Esophagus muscularis mucosa (tissue), 4 donors: Measurements from ENCODE around the gene BCAR1. TPM values are rescaled to one million over a fixed set of nuclear protein-coding genes. Genes with fewer than 3 reads are reported as not detected.
"Not testable (repeated sequence)": the region's sequence is repeated elsewhere in the genome, so short reads cannot be mapped to it uniquely, and the experiment has no call there.

Source experiments
- DNase-seq: peaks from one replicate; pipeline ENCODE4 v3.0.0-alpha.2; 2017; ENCODE audit errors: extremely low spot score
- H3K27ac ChIP-seq, 4 donors: fragments of 200-600 bp; sonication (generic); replicated peaks in 1 of 4; 1 replicate in 3 of 4; 2 replicates in 1 of 4; pipeline ENCODE4 v1.5.1; 2016 to 2019; ENCODE audit warnings: mild to moderate bottlenecking in 1 of 4
- H3K27me3 ChIP-seq, 4 donors: fragments of 200-600 bp; sonication (generic); one replicate each; pipeline versions ENCODE4 v1.5.1 to v1.6.0; 2016 to 2019
- H3K36me3 ChIP-seq, 4 donors: fragments of 200-600 bp; sonication (generic); one replicate each; pipeline ENCODE4 v1.5.1; 2016 to 2019
- H3K4me1 ChIP-seq, 4 donors: fragments of 200-600 bp; sonication (generic); one replicate each; pipeline ENCODE4 v1.5.1; 2016 to 2019
- H3K4me3 ChIP-seq, 4 donors: fragments of 200-600 bp; sonication (generic); 1 replicate in 2 of 4; 2 replicates in 2 of 4; pipeline ENCODE4 v1.5.1; 2016 to 2019; ENCODE audit warnings: mild to moderate bottlenecking in 4 of 4, moderate library complexity in 1 of 4
- H3K9me3 ChIP-seq, 4 donors: fragments of 200-600 bp; sonication (generic); 1 replicate in 3 of 4; 2 replicates in 1 of 4; pipeline ENCODE4 v1.5.1; 2016 to 2019
- EP300 ChIP-seq: sonication (generic); formaldehyde crosslinking; IDR thresholded peaks from one replicate; pipeline ENCODE4 v1.6.1; 2017; ENCODE audit warnings: antibody characterized with exemption
- POLR2A ChIP-seq: fragments of 450-650 bp; IDR thresholded peaks from one replicate; pipeline ENCODE4 v1.6.1; 2017; ENCODE audit warnings: antibody characterized with exemption, moderate library complexity, mild to moderate bottlenecking, low read depth
- POLR2AphosphoS5 ChIP-seq, 2 donors: sonication (generic); formaldehyde crosslinking; IDR thresholded peaks; one replicate each; pipeline ENCODE4 v1.6.1; 2017; ENCODE audit warnings: antibody characterized with exemption in 2 of 2
- WGBS: methylation state at CpG from one replicate; pipeline ENCODE4 v1.1.5; 2018; 5-methylcytosine and 5-hydroxymethylcytosine counted together
- intact Hi-C: fragments of 100-400 bp; cut with DNase I; formaldehyde crosslinking; loops from one replicate; pipeline ENCODE4 v1.15.1; 2023
- total RNA-seq, 4 donors: library from RNA; depleted of rRNA; stranded (reverse); fragments of >200 nt; gene quantifications; one replicate each; pipeline versions ENCODE4 v1.1.0 to v1.2.1, GENCODE V29; 2016
- TF ChIP-seq, protein P1 (sequence below), 3 experiments: fragments of 200-600 bp in 2 of 3; fragments of 450-650 bp in 1 of 3; sonication (generic) in 2 of 3; IDR thresholded peaks; one replicate each; pipeline ENCODE4 v1.5.1; 2017 to 2019; ENCODE audit warnings: antibody characterized with exemption in 3 of 3, mild to moderate bottlenecking in 2 of 3, moderate library complexity in 1 of 3

The BCAR1 gene
- total RNA-seq, 4 donors from 2014 or later: 31.6 to 67.1 (median 54.8) TPM

DNA sequence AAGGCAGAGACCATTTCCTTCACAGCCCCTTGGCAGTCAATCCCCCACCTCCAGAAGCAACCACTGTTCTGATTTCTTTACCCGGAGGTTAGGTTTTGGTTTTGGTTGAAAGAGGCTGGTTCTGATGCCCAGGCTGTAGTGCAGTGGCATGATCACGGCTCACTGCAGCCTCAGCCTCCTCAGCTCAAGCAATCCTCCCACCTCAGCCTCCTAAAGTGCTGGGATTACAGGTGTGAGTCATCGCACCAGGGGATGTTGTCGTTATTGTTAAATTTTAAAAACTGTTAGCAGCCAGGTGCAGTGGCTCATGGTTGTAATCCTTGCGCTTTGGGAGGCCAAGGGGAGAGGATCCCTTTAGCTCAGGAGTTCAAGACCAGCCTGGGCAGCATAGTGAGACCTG lies 41.5 kb downstream of the BCAR1 start:
- Histone ChIP-seq H3K36me3 (no peaks in the 10 kb centered on the region), H3K9me3 (no peaks in the 10 kb centered on the region), H3K4me1 (no peaks in the 10 kb centered on the region), H3K27me3 (peaks cover 0 to 14% (median 2%) of the 10 kb centered on the region in 4 donors), H3K4me3 (no peak overlapping the region), H3K27ac (no peak overlapping the region)
- 94% methylated on average over 5 of the region's 5 CpGs for whole genome bisulfite sequencing
- no peak for DNase-seq
- TF ChIP-seq POLR2A: no peak
- TF ChIP-seq POLR2AphosphoS5 (IDR thresholded peaks at IDR 0.05): no peak
- TF ChIP-seq EP300: no peak
- TF ChIP-seq, protein P1, sequence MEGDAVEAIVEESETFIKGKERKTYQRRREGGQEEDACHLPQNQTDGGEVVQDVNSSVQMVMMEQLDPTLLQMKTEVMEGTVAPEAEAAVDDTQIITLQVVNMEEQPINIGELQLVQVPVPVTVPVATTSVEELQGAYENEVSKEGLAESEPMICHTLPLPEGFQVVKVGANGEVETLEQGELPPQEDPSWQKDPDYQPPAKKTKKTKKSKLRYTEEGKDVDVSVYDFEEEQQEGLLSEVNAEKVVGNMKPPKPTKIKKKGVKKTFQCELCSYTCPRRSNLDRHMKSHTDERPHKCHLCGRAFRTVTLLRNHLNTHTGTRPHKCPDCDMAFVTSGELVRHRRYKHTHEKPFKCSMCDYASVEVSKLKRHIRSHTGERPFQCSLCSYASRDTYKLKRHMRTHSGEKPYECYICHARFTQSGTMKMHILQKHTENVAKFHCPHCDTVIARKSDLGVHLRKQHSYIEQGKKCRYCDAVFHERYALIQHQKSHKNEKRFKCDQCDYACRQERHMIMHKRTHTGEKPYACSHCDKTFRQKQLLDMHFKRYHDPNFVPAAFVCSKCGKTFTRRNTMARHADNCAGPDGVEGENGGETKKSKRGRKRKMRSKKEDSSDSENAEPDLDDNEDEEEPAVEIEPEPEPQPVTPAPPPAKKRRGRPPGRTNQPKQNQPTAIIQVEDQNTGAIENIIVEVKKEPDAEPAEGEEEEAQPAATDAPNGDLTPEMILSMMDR (IDR thresholded peaks at IDR 0.05): no peak
- intact Hi-C loops: loop anchor here (2.0 kb wide), 1 partner anchor 15 kb away; no protein-coding TSS in a partner anchor

DNA sequence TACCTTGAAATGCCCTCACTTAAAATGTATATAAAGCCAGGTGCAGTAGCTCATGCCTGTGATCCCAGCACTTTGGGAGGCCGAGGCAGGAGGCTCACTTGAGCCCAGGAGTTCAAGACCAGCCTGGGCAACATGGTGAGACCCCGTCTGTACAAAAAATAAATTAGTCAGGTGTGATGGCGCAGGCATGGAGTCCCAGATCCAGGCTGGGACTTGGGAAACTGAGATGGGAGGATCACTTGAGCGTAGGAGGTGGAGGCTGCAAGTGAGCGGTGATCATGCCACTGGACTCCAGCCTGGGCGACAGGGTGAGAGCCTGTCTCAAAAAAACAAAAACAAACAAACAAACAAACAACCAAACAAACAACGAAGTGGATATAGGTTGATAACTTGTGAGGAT lies 41.9 kb downstream of the BCAR1 start:
- H3K4me1 ChIP-seq, H3K4me3 ChIP-seq, H3K9me3 ChIP-seq, H3K36me3 ChIP-seq, H3K27ac ChIP-seq, DNase-seq: not testable (repeated sequence)
- intact Hi-C loops: loop anchor here (2.0 kb wide), 1 partner anchor 15 kb away; no protein-coding TSS in a partner anchor
- peaks cover 0 to 14% (median 2%) of the 10 kb centered on the region in 4 donors for H3K27me3 ChIP-seq
- WGBS: 89% methylated on average over 7 of the region's 7 CpGs

DNA sequence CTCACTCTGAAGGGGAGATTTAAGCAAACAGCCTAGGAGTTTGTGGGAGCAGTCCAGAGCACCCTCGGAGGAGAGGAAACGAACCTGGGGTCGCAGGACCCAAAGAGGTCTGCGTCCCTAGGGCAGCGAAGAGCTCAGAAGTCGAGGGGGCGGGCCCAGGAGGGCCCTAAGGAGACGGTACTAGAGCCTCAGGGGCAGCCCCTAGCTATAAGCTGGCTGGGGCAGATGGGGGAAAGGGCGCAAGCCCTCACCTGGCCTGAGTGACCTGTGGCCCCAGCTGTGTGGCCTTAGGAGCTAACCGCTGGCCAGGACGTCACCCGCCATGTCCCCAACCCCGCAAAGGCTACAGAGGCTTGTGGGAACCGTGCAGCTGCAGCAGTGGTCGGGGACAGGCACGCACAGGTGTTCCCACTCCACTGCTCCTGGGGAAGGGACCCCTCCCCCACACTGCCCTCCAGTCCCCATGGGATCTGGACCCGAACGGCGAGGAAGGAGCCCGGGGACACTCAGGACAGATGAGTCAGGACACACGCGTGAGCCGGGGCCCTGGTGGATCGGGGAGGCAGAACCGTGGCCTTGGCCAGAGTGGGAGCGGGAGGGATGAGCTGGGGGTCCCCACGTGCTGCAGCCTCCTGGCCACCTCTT lies 42.4 kb downstream of the BCAR1 start:
- no peak for DNase-seq
- TF ChIP-seq, protein P1 (IDR thresholded peaks at IDR 0.05): no peak
- TF ChIP-seq POLR2AphosphoS5 (IDR thresholded peaks at IDR 0.05) (no peak), POLR2A (no peak), EP300 (no peak)
- no peak overlapping the region for H3K27ac ChIP-seq
- WGBS: 88% methylated on average over 15 of the region's 27 CpGs
- intact Hi-C loops: loop anchor here (2.0 kb wide), 1 partner anchor 16 kb away; no protein-coding TSS in a partner anchor
- no peaks in the 10 kb centered on the region for H3K4me1 ChIP-seq
- no peaks in the 10 kb centered on the region for H3K9me3 ChIP-seq
- no peak overlapping the region for H3K4me3 ChIP-seq
- H3K36me3 ChIP-seq: no peaks in the 10 kb centered on the region
- H3K27me3 ChIP-seq: peaks cover 0 to 14% (median 2%) of the 10 kb centered on the region in 4 donors

DNA sequence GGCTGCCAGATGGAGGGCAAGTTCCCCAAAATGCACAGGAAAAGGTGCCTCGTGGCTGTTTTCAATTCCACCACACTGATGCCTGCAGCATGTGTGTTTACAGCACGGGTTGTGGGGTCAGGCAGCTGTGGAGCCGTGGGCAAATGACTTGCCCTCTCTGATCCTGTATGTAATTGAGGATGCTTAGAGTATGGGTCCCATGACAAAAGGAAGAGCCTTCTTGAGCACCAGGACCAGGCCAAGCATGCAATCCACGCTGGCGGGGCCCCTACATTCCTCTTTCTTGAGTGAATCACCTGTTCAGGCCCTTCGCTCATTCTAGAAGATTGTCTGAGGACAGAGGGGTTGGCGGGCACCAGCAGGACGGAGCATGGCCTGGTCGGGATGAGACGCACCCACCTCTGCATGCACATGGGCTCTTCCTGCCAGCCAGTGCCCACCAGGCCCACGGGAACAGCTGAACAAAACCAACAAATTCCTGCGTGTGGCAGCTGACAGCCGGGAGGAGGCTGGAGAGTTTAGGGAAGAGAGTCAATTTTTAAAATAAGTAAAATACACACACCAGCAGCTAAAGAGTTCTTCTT lies 43.1 kb downstream of the BCAR1 start:
- H3K9me3 ChIP-seq: no peaks in the 10 kb centered on the region
- peaks cover 0 to 14% (median 2%) of the 10 kb centered on the region in 4 donors for H3K27me3 ChIP-seq
- TF ChIP-seq, protein P1 (IDR thresholded peaks at IDR 0.05): no peak
- TF ChIP-seq POLR2A: no peak
- TF ChIP-seq POLR2AphosphoS5 (IDR thresholded peaks at IDR 0.05): no peak
- no peak for TF ChIP-seq EP300
- no peaks in the 10 kb centered on the region for H3K36me3 ChIP-seq
- no peak overlapping the region for H3K27ac ChIP-seq
- no peaks in the 10 kb centered on the region for H3K4me1 ChIP-seq
- WGBS: 84% methylated on average over 11 of the region's 13 CpGs
- H3K4me3 ChIP-seq: no peak overlapping the region
- DNase-seq: no peak
- intact Hi-C loops: loop anchor here (2.0 kb wide), 1 partner anchor 16 kb away; no protein-coding TSS in a partner anchor

DNA sequence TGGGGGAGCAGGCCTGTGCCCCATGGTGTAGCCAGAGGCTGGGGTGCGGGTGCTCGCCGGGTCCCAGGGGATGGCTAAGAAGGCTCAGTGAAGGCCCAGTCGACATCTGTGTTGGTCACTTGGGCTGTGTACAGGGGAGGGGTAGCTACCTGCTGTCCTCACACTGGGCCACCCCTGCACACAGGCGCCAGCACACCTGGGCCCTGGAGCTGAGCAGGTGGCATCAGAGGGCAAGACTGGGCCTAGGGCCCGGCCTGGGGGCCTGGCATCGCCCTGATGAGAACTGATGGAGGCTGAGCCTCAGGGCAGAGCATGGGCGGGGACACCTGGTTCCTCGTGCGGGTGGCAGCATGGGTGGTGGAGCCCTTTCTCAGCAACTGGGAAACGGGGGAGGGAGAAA lies 43.6 kb downstream of the BCAR1 start:
- no peak overlapping the region for H3K4me3 ChIP-seq
- H3K36me3 ChIP-seq: no peaks in the 10 kb centered on the region
- intact Hi-C loops: loop anchor here (2.0 kb wide), 1 partner anchor 17 kb away; no protein-coding TSS in a partner anchor
- no peaks in the 10 kb centered on the region for H3K9me3 ChIP-seq
- no peak for DNase-seq
- TF ChIP-seq POLR2A: no peak
- no peak for TF ChIP-seq EP300
- TF ChIP-seq, protein P1 (IDR thresholded peaks at IDR 0.05): no peak
- TF ChIP-seq POLR2AphosphoS5 (IDR thresholded peaks at IDR 0.05): no peak
- H3K27ac ChIP-seq: no peak overlapping the region
- no peaks in the 10 kb centered on the region for H3K4me1 ChIP-seq
- WGBS: 92% methylated on average over 9 of the region's 11 CpGs
- H3K27me3 ChIP-seq: peaks cover 0 to 14% (median 2%) of the 10 kb centered on the region in 4 donors
